Neural cell (in vitro differentiated cells): ENCODE data around the gene ANKZF1.

Experiments used
- CTCF ChIP-seq: fragments of 450-650 bp; IDR thresholded peaks from 2 replicates; pipeline ENCODE4 v1.5.1; 2014; ENCODE audit warnings: antibody characterized with exemption, mild to moderate bottlenecking, moderate library complexity; ENCODE audit not compliant: poor library complexity, severe bottlenecking
- EP300 ChIP-seq: fragments of 450-650 bp; conservative IDR thresholded peaks from 2 replicates; pipeline ENCODE4 v1.6.1; 2014; ENCODE audit warnings: antibody characterized with exemption, mild to moderate bottlenecking, moderate library complexity; ENCODE audit not compliant: poor library complexity, severe bottlenecking
- EZH2 ChIP-seq: fragments of 200-600, 300-800 bp; shearing (Covaris generic), sonication (generic); IDR thresholded peaks from 2 replicates; pipeline ENCODE4 v1.6.1; 2014; ENCODE audit warnings: antibody characterized with exemption, low read length, borderline replicate concordance, mild to moderate bottlenecking; ENCODE audit not compliant: insufficient read depth, poor library complexity, severe bottlenecking
- MXI1 ChIP-seq: fragments of 450-650 bp; conservative IDR thresholded peaks from 2 replicates; pipeline ENCODE4 v1.6.1; 2014; ENCODE audit warnings: antibody characterized with exemption, mild to moderate bottlenecking; ENCODE audit not compliant: poor library complexity, severe bottlenecking
- POLR2AphosphoS5 ChIP-seq: IDR thresholded peaks from 2 replicates; pipeline ENCODE4 v1.6.1; 2012
- RAD21 ChIP-seq: fragments of 450-650 bp; conservative IDR thresholded peaks from 2 replicates; pipeline ENCODE4 v1.6.1; 2014; ENCODE audit warnings: antibody characterized with exemption, mild to moderate bottlenecking, moderate library complexity
- REST ChIP-seq: IDR thresholded peaks from 2 replicates; pipeline ENCODE4 v1.6.1; 2012; ENCODE audit warnings: borderline replicate concordance
- SMC3 ChIP-seq: fragments of 450-650 bp; conservative IDR thresholded peaks from 2 replicates; pipeline ENCODE4 v1.6.1; 2014; ENCODE audit warnings: antibody characterized with exemption, mild to moderate bottlenecking, moderate library complexity; ENCODE audit not compliant: poor library complexity
- TAF1 ChIP-seq: IDR thresholded peaks from 2 replicates; pipeline ENCODE4 v1.6.1; 2012; ENCODE audit warnings: low read depth

- TF ChIP-seq EP300 (no peak), POLR2AphosphoS5 (peak; percentile 80), REST (no peak), CTCF (no peak), MXI1 (peak; percentile 91), EZH2 (no peak), TAF1 (no peak), RAD21 (no peak), SMC3 (peak; percentile 11)
Measured at GRCh38 chr2:219218732-219219701, 10.6 kb upstream of the ANKZF1 start, which contains the start of gene ABCB6.
